Body of pancreas (tissue), 4 donors: Measurements from ENCODE around the gene ZNF408. TPM values are rescaled to one million over a fixed set of nuclear protein-coding genes. Genes with fewer than 3 reads are reported as not detected.

Experiments
- ATAC-seq: fragments of 150-250 bp; one replicate; pipeline ENCODE4 v1.9.1; 2016
- DNase-seq, 4 donors: peaks; one replicate each; pipeline ENCODE4 v3.0.0-alpha.2; 2019
- H3K27ac ChIP-seq, 4 donors: fragments of 200-600 bp; sonication (generic); 1 replicate in 3 of 4; 2 replicates in 1 of 4; pipeline versions ENCODE4 v1.5.1 to v1.6.1; 2016 to 2019; ENCODE audit warnings: mild to moderate bottlenecking in 1 of 4, mixed read lengths in 1 of 4, moderate library complexity in 1 of 4
- H3K27me3 ChIP-seq, 2 donors: fragments of 200-600 bp; sonication (generic); one replicate each; pipeline ENCODE4 v1.6.0; 2016; ENCODE audit warnings: mild to moderate bottlenecking in 1 of 2
- H3K36me3 ChIP-seq, 2 donors: fragments of 200-600 bp; sonication (generic); replicated peaks in 1 of 2; 2 replicates each; pipeline ENCODE4 v1.5.1; 2016; ENCODE audit warnings: low read depth in 2 of 2; ENCODE audit not compliant: insufficient read depth in 1 of 2
- H3K4me1 ChIP-seq: fragments of 200-600 bp; sonication (generic); one replicate; pipeline ENCODE4 v1.6.0; 2016
- H3K4me3 ChIP-seq, 2 donors: fragments of 200-600 bp; sonication (generic); 1 replicate in 1 of 2; 2 replicates in 1 of 2; pipeline ENCODE4 v1.5.1; 2016 to 2019
- H3K9me3 ChIP-seq, 3 donors: fragments of 200-600 bp; sonication (generic); 1 replicate in 2 of 3; 2 replicates in 1 of 3; pipeline ENCODE4 v1.5.1; 2016
- POLR2A ChIP-seq, 3 donors: fragments of 450-650 bp; IDR thresholded peaks; one replicate each; pipeline ENCODE4 v1.6.1; 2016; ENCODE audit warnings: antibody characterized with exemption in 3 of 3, mild to moderate bottlenecking in 2 of 3
- WGBS, 2 donors: methylation state at CpG; one replicate each; pipeline ENCODE4 v1.1.5; 2017; 5-methylcytosine and 5-hydroxymethylcytosine counted together
- intact Hi-C: fragments of 100-400 bp; cut with DNase I; formaldehyde crosslinking; loops from one replicate; pipeline ENCODE4 v1.15.1; 2023
- total RNA-seq, 2 donors: library from RNA; depleted of rRNA; stranded (reverse); fragments of >200 nt; gene quantifications; one replicate each; pipeline ENCODE4 v1.1.0, GENCODE V29; 2016
- TF ChIP-seq, protein P1 (sequence below), 7 experiments: fragments of 450-650 bp in 4 of 7; fragments of 200-600 bp in 3 of 7; sonication (generic) in 3 of 7; IDR thresholded peaks; one replicate each; pipeline ENCODE4 v1.5.1; 2016 to 2019; ENCODE audit warnings: antibody characterized with exemption in 7 of 7

The ZNF408 gene
- total RNA-seq, 2 donors from 2014 or later: 6.5 to 7.9 TPM

- intact Hi-C loops: no loop called here
- WGBS, 2 donors: 91 to 95% methylated on average over 4 to 11 of the region's 11 CpGs
- no peaks in the 10 kb centered on the region for H3K27me3 ChIP-seq
- peaks cover 0 to 20% of the 10 kb centered on the region in 2 donors for H3K36me3 ChIP-seq
- no peak for DNase-seq
- H3K4me1 ChIP-seq: peaks cover 9% of the 10 kb centered on the region
- ATAC-seq: no peak
- H3K4me3 ChIP-seq: no peak overlapping the region
- TF ChIP-seq, protein P1, sequence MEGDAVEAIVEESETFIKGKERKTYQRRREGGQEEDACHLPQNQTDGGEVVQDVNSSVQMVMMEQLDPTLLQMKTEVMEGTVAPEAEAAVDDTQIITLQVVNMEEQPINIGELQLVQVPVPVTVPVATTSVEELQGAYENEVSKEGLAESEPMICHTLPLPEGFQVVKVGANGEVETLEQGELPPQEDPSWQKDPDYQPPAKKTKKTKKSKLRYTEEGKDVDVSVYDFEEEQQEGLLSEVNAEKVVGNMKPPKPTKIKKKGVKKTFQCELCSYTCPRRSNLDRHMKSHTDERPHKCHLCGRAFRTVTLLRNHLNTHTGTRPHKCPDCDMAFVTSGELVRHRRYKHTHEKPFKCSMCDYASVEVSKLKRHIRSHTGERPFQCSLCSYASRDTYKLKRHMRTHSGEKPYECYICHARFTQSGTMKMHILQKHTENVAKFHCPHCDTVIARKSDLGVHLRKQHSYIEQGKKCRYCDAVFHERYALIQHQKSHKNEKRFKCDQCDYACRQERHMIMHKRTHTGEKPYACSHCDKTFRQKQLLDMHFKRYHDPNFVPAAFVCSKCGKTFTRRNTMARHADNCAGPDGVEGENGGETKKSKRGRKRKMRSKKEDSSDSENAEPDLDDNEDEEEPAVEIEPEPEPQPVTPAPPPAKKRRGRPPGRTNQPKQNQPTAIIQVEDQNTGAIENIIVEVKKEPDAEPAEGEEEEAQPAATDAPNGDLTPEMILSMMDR (IDR thresholded peaks at IDR 0.05): no peak
- no peak for TF ChIP-seq POLR2A (IDR thresholded peaks at IDR 0.05)
- no peak overlapping the region for H3K27ac ChIP-seq
- no peaks in the 10 kb centered on the region for H3K9me3 ChIP-seq
Measured at GRCh38 chr11:46681814-46682213, 19.0 kb upstream of the ZNF408 start.

GRCh38 chr11:46682773-46683752 lies 17.8 kb upstream of the ZNF408 start:
- peaks cover 9% of the 10 kb centered on the region for H3K4me1 ChIP-seq
- no peaks in the 10 kb centered on the region for H3K9me3 ChIP-seq
- H3K27ac ChIP-seq: no peak overlapping the region
- no peak overlapping the region for H3K4me3 ChIP-seq
- ATAC-seq (no peak), DNase-seq (peak in 1 of 4 donors; percentile 60)
- TF ChIP-seq, protein P1 (IDR thresholded peaks at IDR 0.05): no peak
- 91 to 92% methylated on average over 9 to 11 of the region's 11 CpGs for WGBS, 2 donors
- intact Hi-C loops: no loop called here
- H3K27me3 ChIP-seq: no peaks in the 10 kb centered on the region
- H3K36me3 ChIP-seq: peaks cover 0 to 19% of the 10 kb centered on the region in 2 donors

DNA sequence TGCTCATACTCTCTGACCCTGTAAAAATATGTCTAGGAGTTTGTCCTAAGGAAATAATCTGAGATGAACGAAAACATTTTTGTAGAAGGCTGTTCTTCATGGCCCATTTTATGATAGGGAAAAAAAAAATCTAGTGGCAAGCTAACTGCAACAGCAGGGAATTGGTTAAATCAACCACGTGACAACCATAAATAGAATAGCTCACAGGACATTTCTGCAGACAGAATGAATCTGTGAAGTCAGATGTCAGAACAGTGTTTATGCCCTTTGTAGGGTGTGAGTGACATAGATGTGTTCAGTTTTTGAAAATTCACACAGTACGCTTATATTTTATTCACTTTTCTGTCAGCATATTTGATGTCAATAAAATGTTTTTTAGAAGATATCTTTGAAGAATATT lies 16.5 kb upstream of the ZNF408 start:
- H3K36me3 ChIP-seq: peaks cover 0 to 19% of the 10 kb centered on the region in 2 donors
- ATAC-seq: no peak
- TF ChIP-seq, protein P1 (IDR thresholded peaks at IDR 0.05): no peak
- TF ChIP-seq POLR2A (IDR thresholded peaks at IDR 0.05): no peak
- DNase-seq: no peak
- H3K4me3 ChIP-seq: no peak overlapping the region
- 74 to 86% methylated on average over 3 of the region's 3 CpGs for WGBS, 2 donors
- H3K9me3 ChIP-seq: no peaks in the 10 kb centered on the region
- intact Hi-C loops: no loop called here
- peaks cover 4% of the 10 kb centered on the region for H3K4me1 ChIP-seq
- H3K27me3 ChIP-seq: no peaks in the 10 kb centered on the region
- no peak overlapping the region for H3K27ac ChIP-seq

DNA sequence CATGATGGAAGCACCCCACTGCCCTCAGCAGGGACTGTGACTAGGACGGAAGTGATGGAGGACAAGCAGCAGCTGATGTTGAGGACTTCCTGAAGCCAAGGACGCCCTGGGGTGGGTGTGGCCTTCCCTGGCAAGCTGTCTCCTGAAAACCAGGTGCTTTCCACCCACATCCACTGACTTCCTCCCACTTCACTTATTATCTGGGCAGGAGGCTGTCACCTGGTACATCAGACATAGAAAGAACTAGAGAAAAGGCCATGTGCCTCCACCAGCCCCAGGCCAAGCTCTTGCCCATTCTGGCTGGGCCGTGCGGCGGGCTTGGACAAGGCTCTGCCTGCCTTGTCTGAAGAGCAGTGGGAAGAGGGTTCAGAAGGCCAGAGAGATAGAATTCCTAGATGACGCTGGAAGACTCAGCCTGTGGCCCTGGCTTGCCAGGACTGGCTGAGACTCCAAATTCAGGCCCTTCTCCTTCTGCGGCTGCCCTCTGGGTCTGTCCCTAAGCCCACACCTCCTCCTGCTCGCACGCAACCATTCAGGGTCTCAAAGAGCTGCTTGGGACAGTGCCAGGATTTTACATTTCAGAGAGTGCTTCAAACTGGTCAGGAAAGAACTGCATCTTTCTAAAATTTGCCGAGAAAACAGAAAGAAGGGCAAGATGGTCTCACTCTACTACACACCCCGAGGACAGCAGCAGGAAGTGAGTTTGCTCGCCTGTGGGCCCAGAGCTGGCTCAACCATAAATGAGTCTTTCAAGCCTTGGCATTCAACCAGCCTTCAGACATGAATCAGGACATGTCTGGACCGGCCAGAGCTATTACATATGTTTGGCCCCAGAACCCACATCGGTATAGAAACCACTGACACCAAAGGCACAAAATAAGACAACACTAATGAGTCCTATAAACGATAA lies 13.7 kb upstream of the ZNF408 start:
- 82 to 86% methylated on average over 14 to 15 of the region's 15 CpGs for WGBS, 2 donors
- intact Hi-C loops: no loop called here
- TF ChIP-seq POLR2A (IDR thresholded peaks at IDR 0.05): no peak
- TF ChIP-seq, protein P1 (IDR thresholded peaks at IDR 0.05): no peak
- H3K4me1 ChIP-seq: no peaks in the 10 kb centered on the region
- H3K4me3 ChIP-seq: no peak overlapping the region
- no peak for ATAC-seq
- no peaks in the 10 kb centered on the region for H3K27me3 ChIP-seq
- DNase-seq: no peak
- H3K27ac ChIP-seq: no peak overlapping the region
- H3K9me3 ChIP-seq: no peaks in the 10 kb centered on the region
- peaks cover 0 to 5% of the 10 kb centered on the region in 2 donors for H3K36me3 ChIP-seq
